NCI-H1436 treated with DMSO at 0.1 percent for 48 hours (cell line): ENCODE results near the gene XIRP2.
"Not testable (repeated sequence)": the region's sequence is repeated elsewhere in the genome, so short reads cannot be mapped to it uniquely, and the experiment has no call there.

ENCODE experiments used
- DNase-seq: peaks from one replicate; lab custom pipeline; 2025; lab: John Stamatoyannopoulos, UW

The XIRP2 gene

GRCh38 chr2:166932032-166932431 lies 43.8 kb downstream of the XIRP2 start:
- no peak for DNase-seq

GRCh38 chr2:166934817-166935216 lies 46.5 kb downstream of the XIRP2 start:
- no peak for DNase-seq

GRCh38 chr2:166942377-166942776 lies 54.1 kb downstream of the XIRP2 start:
- DNase-seq: no peak

- no peak for DNase-seq
Observed at GRCh38 chr2:166944909-166945308, 56.6 kb downstream of the XIRP2 start.

- no peak for DNase-seq
Observed at GRCh38 chr2:166957686-166958085, 69.4 kb downstream of the XIRP2 start.

DNA sequence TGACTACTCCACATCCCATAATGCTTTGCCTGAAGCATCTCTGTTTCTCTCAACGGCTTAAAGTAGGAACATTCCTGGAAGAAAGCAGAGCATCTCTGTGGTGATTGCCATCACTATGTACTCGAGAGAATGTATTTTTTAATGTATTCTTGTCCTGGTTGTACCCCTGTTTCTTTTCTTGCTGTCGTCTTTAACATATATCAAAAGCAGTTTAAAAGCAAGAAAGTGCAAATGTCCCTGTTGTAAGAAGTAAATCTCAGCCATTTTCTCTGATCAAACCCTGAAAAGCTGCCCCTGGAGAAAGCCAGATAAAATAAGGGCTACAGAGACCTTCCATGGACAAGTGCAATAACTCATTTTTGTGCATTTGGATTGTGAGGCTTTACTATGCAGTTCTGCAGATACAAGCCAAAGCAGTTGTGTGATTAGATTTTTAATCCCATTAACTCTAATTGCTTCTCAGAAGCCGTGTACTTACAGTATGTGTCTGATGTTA lies 70.8 kb downstream of the XIRP2 start:
- DNase-seq: no peak

DNA sequence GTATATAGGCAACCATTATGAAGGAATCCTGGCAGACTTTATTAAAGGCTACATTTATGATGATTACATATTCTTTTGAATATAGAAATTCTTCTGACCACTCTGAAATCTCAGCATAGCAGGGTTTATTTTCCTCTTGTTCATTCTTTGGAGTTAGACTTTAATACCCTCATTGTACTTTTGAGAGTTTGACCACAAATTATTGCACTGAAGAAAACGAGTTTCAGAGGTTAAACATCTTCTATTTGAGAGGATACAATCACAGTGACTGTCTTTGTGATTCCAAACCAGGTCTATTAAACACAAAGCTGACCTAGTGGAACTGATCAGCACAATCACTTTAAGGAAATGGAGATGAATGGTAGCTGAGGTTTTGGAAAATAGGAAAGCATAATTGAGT lies 71.3 kb downstream of the XIRP2 start:
- no peak for DNase-seq

GRCh38 chr2:166960702-166961270 lies 72.5 kb downstream of the XIRP2 start:
- no peak for DNase-seq

DNA sequence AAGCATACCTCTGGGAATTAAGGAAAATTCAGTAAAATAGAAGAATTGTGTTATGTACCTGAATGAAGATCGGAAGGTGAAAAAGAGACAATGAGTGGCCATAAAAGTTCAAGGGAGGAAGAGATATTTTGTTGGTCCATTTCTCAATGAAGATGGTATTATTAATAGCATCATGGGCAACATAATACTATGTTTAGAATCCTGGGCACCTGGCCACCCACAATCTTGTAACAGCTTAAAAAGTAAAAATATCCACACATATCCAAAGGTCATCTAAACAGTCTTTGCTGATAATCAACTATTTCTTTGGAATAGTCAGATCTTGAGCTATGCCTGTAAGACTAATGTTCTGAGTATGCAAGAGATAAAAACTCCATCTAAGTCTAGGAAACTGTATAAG lies 73.7 kb downstream of the XIRP2 start:
- no peak for DNase-seq

DNA sequence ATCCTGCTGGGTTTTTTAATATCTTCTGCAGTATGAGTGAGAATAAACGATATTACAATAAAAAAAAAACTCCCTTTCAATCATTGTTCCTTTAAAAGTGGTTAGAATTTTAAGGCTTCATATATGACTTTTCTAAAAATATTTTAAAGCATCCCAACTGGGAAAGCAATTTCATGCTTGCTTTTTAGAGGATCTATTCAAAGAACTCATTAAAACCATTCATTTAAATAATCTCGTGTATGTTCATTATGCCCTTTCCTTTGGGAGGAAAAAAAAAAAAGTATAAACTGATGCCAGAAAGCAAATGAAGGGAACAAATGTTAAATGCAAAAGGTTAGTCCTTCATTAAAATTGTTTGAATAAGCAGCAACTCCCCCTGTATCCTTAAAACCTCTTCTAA lies 81.2 kb downstream of the XIRP2 start:
- DNase-seq: no peak

- DNase-seq: no peak
Observed at GRCh38 chr2:166972002-166972401, 83.7 kb downstream of the XIRP2 start.

DNA sequence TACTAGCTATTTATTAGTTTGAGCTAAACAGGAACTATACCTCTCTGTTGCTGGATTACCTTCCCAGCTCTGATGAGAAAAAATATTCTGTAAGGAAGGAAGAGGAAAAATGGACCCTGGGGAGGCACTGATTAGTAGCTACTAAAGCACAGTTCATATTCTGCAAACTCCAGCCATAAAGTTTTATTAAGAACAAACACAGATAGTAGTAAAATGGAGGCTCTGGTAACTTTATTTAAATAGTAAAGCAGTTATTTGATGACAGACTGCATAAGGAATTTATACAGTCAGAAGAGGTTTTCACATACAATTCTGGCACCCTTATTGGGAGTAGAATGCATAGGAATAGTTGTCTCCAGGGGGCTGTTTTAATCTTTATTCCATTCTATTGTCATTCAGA lies 84.1 kb downstream of the XIRP2 start:
- DNase-seq: no peak

DNA sequence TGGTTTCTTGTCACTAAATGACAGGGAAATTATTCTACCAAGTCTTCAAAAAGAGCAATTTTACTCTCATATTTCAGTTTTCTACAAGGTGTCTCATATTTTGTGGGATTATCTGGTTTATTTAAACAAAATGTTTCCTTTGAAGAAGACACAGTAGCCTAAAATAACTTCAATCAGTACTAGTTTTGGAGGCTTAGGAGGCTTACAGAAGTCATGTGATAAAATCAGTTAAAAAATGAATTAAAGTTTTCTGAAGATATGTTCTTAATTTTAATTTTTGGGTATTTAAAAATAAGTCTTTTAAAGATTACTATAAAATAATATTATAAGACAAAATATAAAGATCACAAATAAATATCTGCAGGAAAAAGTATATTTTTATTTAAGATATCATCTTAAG lies 95.9 kb downstream of the XIRP2 start:
- DNase-seq: no peak

DNA sequence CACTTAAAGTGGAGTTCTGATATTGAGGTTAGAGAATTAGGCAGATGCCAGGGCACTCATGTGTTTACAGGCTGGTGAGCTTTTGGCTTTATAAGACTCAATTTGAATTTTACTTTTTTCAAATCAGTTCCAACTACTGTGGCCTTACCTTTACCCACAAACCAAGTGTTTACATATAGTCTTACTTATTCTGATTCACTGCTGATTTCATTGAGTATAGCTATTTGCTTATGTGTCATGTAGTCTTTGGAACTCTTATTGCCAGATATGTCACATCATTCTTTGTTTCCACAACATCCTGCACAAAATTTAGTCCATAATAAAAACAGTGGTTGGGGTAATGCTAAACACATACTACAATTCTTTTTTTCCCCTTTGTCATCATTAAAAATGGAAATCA lies 96.5 kb downstream of the XIRP2 start:
- no peak for DNase-seq

GRCh38 chr2:166994588-166995336 lies 106.5 kb downstream of the XIRP2 start:
- DNase-seq: no peak

DNA sequence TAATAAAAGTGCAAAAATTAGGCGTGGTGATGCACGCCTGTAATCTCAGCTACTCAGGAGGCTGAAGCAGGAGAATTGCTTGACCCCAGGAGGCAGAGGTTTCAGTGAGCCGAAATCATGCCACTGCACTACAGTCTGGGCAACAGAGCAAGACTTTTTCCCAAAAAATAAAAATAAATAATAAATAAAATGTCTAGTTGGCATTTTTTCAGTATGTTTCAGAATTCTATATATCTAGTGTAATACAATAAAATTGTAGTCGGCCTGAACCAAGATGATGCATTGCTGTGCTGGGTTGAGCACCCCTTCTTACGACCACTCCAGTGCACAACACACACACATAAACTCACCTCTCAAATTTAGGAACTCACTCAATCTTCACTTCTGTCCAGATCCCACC lies 108.2 kb downstream of the XIRP2 start:
- no peak for DNase-seq

DNA sequence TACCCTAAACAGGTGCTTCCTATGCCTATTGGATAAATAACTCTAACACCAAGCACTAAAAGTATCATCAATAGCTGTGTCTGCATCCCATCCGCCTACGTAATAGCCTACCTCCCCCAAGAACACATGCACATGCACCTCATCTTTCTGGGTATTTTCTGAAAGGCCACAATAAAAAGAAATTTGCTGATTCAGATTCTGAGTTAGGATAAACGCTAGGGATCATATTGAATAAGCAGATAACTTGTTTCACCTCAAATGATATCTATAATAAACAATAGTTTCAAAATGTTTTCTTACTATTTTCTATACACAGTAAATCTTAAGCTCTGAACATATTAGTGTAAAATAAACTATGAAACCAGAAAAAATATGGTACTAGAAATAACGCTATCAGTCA lies 112.9 kb downstream of the XIRP2 start:
- no peak for DNase-seq

DNA sequence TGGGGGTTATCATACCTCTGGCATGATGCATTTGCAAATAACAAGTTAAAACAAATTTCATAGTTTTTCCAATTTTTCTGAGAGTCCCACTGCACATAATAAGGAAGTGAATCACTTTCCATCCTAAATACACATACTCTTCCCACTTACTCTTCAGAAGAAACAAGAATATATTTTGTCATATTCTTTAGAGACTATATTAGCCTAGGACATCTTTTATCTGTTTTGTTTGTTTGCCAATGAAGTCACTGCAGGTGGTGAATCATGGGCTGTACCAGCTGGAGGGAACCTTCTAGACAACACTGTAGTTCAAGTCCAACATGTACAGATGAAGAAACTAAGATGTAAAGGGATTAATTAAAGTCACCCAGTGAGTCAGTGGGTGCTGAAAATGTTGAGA lies 116.8 kb downstream of the XIRP2 start:
- DNase-seq: no peak

- no peak for DNase-seq
Observed at GRCh38 chr2:167013227-167013626, 124.9 kb downstream of the XIRP2 start.

DNA sequence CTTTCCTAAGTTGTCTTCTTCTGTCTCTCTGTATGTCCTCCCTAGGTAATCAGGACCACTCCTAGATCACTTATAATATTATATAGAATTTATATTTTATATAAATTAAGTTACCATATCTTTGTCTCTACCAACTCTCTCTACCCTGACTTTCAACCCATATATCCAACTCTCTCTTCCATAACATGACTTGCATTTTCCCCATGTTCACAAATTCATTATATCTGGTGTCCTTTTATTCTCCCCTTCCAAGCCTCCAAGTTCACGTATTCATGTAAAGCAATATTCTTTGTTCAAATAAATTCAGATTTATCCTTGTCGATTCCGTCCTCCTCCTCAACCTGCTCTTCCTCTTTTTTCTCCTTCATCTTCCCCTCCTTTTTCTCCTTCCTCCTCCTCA lies 127.5 kb downstream of the XIRP2 start:
- no peak for DNase-seq

GRCh38 chr2:167017021-167017420 lies 128.7 kb downstream of the XIRP2 start:
- DNase-seq: no peak

DNA sequence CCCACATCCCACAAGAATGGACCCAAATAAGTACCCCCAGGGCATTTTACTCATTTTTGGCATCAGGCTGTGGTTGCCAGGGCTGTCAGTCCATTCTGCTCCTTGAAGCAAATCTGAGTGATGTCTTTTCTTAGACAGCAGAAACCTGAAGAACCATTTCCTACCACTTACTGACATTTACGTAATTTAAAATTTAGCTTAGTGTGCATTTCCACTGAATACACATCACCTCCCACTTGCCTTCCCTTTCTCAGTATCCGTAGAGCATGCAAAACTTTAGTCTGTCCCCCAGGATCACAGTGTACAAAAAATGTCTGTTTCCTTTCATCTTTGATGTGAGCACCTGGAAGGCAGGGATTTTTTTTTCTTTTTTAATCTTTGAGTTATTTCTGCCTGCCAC lies 130.3 kb downstream of the XIRP2 start:
- DNase-seq: no peak

DNA sequence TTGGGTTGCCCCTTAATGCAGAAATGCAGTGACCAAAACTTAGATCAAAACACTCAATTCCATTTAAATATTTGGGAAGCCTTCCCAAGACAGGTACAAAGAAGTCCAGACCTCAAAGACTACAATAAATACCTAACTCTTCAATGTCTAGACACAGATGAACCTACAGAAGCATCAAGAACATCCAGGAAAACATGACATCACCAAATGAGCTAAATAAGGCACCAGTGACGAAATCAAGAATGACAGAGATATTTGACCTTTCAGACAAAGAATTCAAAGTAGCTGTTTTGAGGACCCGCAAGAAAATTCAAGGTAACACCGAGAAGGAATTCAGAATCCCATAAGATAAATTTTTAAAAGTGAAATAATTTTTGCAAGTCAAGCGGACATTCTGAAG lies 140.2 kb downstream of the XIRP2 start:
- DNase-seq: no peak

DNA sequence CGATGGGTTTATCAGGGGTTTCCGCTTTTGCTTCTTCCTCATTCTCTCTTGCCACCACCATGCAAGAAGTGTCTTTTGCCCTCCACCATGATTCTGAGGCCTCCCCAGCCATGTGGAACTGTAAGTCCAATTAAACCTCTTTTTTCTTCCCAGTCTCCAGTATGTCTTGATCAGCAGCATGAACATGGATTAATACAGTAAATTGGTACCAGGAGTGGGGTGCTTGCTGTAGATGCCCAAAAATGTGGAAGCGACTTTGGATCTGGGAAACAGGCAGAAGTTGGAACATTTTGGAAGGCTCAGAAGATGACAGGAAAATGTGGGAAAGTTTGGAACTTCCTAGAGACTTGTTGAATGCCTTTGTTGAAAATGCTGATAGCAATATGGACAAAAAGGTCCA lies 146.7 kb downstream of the XIRP2 start:
- not testable (repeated sequence) for DNase-seq
